Measurements from ENCODE around the gene RAB28.

GRCh38 chr4:13531625-13531998 is 47.5 kb upstream of the RAB28 start:
- no peak for TF ChIP-seq CTCF (conservative IDR thresholded peaks at IDR 0.05; ENCODE audit: low read depth, low read length)
- no peak for TF ChIP-seq EZH2 (IDR thresholded peaks at IDR 0.05; ENCODE audit: low read length, unreplicated experiment)
- no peak for TF ChIP-seq EZH2phosphoT487 (IDR thresholded peaks at IDR 0.05; ENCODE audit: borderline replicate concordance, low read length)
